OCI-M2 (cell line): Measurements from ENCODE around the gene LAMTOR5.
"Not testable (repeated sequence)": the region's sequence is repeated elsewhere in the genome, so short reads cannot be mapped to it uniquely, and the experiment has no call there.

Experiments used
- DNase-seq: peaks from one replicate; lab custom pipeline; 2025; ENCODE audit not compliant: unreplicated experiment; lab: John Stamatoyannopoulos, UW

Gene LAMTOR5

DNA sequence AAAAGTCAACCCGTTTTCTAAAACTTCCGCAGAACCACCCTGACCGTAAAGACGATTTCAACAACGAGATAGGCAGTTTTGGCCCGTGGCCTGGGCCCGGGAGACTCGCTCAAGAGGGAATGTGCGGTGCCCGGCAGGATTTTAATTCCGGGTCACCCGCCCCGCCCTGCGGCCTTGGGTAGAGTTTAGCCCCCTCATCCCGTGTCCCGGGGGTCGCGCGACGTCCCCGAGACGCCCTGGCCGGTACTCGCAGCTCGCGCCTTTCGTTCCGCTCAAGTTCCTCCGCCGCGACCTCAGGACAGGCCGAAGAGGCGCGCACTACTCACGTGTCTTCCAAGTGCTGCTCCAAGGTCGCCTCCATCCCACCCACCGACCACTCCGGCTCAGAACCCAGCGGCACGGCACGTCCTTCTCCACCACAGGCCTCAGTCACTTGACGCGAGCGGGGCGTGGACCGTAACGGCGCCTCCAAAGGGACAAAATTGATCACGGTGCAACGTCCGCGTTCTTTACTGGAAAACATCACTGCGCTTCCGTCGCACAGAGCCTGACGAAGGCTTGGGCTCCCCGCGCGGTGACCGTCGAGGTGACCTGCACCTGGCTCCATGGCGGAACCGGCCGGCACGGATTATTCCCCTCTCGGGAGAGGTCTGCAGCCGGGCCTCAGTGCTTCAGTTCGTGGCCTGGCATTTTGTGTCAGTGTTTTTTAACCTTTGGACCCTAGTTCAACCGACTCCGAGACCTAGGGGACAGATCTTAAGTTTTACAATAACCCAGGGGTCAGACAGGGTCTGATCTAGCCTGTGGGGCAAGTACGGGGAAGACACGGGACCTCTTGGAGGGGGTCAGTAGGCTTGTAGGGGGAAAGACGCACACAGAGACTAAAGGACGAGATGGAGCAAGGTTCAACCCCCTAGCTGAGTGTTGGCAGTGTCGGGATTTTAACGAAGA is at the start of gene LAMTOR5:
TSS of gene LAMTOR5 (minus strand) at position 435 of the 951 bp plus-strand sequence. CDS start at position 361, 74 bp downstream.
- peak; percentile 33 for DNase-seq

DNA sequence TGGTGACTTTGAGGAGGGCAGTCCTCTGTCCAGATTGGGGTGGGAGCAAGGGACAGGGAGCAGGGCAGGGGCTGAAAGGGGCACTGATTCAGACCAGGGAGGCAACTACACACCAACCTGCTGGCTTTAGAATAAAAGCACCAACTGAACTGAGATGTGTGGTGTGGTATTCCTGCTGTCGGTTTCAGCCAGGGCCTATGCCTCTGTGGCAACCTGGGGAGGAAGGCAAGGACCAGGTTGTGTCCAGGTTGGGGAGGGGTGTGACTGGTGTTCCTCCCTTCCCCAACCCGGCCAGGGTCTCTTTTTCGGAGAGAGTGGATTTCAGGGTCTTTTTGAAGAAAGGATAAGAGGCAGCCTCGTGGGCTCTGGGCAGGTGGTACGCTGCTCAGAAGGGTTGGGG is 49.7 kb upstream of the LAMTOR5 start:
- DNase-seq, result no peak

DNA sequence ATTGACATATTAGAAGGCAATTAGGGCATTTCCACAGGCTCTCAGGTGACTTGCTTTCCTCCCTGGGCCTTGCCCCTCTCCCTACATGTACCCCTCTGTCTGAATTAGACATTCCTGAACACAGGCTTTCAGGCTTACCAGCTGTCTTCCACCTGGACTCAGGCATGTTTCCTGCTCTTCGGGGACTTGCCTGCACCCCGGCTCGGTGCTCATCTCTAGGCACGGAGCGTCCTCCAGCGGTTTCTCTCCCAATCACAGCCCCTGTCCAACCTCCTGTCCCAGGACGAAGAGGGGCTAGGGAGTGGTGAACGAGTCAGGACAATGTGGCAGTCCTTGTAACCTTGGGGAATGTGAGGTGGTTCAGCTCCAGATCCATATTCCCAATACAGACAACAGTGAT is 47.7 kb upstream of the LAMTOR5 start:
- DNase-seq, result no peak

DNA sequence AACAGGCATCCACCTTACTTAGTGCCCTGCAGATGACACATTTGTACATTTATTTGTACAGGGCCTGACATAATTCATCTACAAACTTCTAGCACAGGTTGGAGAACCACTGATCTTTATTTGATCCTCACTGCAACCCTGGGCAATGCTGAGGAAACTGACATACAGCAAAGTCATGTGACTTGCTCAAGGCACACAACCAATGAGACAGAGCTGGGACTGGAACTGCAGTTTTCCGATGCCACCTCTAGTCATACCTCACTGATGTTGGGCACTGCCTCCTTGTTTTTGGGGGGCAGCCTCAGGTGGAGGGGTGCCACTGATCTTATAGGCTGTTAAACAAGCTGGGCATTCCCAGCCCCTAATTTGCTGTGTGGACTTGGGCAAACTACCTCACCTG is 46.8 kb upstream of the LAMTOR5 start:
- no peak for DNase-seq

DNA sequence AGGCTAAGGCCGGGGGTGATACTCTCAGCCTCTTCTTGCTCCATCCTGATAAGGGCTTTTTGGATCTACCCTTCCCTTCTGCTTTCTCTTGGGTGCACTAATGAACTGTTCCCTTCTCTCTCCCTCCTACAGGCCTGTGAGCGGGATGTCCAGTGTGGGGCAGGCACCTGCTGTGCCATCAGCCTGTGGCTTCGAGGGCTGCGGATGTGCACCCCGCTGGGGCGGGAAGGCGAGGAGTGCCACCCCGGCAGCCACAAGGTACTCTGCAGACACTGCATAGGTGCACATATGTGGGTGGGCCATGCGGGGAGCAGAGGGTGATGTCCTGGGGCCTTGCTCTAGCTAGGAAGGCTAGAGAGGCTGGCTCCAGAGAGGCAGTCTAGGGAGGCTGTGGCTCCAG is 46.3 kb upstream of the LAMTOR5 start:
- DNase-seq, result no peak

DNA sequence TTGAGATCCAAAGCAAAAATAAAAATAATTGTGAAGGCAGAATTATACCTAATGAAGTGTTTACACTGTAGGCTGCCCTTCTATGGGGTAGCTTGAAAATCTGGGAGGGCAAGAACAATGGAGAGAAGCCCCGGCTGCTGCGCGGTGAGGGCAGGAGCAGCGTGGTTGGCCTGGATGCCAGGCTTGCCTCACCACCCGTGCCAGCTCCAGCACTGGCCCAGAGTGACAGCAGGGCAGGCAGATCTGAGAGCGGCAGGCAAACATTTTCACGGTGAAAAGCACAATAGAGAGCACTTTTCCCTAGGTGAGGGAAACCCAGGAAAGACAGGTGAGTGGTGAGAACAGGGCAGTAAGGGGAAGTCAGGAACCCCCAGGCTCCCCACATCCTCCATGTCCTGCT is 44.8 kb upstream of the LAMTOR5 start:
- DNase-seq, result no peak

DNA sequence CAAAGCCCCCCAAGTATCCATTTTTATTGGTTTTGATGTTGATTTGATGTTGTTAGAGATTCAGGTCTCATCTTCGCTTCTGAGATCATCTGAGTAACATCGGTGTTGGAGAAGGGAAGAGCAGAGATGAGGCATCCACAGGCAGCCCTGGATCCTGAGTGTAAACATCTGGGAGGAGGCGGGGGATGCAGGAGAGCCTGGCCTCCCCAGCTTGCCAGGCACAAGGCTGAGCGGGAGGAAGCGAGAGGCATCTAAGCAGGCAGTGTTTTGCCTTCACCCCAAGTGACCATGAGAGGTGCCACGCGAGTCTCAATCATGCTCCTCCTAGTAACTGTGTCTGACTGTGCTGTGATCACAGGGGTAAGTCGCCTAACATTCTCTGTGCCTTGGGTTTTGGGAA is 43.4 kb upstream of the LAMTOR5 start, which contains the start of gene PROK1:
TSS of gene PROK1 (plus strand) at position 221 of the 400 bp plus-strand sequence. CDS start at position 289, 68 bp downstream.
- no peak for DNase-seq

DNA sequence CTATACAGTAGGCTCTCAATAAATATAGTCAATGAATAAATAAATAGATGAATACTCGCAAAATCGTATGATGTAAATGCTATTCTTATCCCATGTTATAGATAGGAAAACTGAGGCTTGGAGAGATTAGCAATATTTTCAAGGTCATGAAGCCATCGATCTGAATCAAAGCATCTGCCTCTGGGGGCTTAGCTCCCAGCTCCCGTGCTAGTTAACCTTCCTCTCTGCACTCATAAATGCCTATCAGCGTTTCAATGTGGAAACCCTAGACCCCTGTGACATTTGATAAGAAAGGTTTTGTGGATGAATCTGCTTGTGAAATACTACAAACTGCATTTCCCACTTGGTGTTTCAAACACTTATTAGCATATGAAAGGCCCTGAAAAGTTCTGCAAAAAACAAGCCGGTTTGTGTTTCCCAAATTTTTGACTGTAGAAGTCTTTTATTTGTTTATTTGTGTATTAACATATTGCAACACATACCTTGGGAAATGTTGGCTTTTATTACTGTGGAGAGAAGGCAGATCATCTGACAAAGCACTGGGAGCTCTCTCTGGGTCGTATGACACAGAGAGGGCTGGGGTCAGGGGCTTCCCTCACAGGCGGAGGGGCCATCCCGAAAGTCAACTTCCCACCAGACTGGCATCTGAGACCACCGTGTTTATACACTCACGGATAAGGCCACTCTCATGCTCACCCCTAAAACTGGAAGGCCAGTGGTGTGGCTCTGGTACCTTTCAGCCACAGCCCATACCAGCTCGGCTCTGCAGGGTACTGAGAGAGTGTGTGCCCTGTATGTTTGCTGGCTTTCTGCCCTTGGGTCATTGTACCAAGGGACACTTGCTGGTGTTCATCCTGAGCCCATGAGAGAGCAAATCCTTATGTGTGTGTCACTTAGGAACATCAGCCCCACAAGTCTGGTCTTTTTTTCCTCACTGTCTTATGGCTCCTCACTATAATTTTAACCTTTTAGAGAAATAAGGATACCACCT is 42.5 kb upstream of the LAMTOR5 start:
- no peak for DNase-seq

DNA sequence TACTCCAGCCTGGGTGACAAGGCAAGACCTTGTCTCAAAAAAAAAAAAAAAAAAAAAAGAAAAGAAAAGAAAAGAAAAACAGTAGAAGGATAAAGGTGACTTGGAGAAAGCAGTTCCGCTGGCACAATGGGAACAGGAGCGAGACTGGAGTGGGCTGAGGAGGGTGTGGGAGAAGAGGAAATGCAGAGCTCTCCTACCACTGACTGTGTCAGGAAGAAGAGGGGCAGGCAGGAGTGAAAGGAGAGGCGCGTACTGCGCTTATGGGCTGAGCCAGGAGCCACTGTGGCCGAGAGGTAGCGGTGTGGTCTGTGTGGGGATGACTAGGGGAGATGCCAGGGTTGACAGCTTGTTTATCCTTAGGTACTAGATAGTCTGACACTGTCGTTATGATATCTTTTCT is 37.1 kb upstream of the LAMTOR5 start:
- no peak for DNase-seq

DNA sequence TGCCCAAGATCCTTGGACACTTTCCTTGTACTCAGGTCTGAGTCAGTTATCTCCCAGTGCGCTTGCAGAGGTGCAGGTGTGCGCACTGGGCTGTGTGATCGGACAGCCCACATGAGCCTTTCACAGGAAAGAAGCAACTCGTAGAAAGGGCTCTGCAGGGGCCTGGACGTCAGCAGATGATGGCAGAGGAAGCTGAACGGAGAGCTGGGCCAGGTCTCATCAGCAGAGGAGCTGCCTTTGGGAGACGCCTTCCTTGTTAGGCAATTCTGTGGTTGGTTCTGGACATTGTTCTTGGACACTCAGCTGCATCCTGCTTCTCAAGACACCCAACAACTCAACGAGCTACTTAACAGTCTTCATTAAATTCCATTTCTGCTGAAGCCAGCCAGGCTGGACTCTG is 36.0 kb upstream of the LAMTOR5 start:
- no peak for DNase-seq

DNA sequence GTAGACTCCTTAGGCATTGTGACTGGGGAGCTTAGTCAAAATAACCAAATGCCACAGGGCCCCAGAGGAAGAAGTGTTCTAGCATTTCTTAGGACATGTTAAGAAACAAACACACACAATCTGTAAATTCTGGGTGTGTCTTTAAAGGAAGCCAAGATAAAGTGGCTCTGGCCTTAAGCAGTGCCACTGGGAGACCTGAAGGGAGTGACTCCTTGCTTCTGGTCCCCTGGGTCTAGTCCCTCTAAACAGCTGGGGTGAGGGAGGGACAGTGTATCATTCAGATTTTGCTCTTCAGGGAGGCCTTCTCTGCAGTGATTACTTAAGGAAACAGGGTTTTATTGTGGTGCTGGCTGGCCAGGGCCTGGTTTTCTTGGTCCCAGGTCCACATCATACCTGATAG is 34.4 kb upstream of the LAMTOR5 start:
- no peak for DNase-seq

DNA sequence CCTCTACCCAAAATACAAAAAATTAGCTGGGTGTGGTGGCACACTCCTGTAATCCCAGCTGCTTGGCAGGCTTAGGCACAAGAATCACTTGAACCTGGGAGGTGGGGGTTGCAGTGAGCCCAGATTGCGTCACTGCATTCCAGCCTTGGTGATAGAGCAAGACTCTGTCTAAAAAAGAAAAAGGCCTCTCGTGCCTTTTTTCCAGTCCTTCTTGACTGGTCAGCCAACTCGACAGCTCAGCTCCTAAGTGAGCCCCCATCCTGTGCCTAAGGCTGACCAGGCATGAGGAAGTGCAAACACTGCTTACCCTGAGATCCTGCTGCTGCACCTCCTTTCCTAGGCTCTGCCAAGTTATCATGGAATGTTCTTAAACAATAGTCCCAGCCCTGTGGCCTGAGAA is 33.4 kb upstream of the LAMTOR5 start:
- DNase-seq, result no peak

DNA sequence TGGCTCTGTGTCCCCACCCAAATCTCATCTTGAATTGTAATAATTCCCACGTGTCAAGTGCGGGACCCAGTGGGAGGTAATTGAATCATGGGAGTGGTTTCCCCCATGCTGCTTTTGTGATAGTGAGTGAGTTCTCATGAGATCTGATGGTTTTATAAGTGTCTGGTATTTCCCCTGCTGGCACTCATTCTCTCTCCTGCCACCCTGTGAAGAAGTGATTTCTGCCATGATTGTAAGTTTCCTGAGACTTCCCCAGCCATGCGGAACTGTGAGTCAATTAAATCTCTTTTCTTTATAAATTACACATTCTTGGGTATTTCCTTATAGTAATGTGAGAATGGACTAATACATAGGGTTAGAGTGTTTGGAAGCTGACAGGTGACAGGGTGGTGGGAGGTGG is 32.4 kb upstream of the LAMTOR5 start:
- DNase-seq, result not testable (repeated sequence)

DNA sequence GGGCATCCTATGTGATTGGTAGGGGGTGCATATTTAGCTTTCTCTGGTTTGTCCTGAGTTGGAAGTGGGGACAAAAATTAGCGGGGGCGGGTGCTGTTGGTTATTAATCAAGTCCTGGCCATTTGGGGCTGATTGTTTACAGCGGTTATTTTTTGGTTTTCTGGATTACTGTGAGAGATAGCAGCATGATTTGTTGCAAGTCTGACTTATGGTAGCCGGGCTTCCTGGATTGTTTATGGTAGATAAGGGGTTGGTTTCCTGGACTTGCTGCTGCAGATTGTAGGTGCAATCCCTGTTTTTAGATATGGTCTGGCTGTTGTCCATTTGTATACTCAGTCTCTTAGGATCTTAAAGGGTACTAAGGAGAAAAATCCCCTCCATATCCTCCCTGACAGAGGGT is 31.4 kb upstream of the LAMTOR5 start:
- DNase-seq, result no peak

DNA sequence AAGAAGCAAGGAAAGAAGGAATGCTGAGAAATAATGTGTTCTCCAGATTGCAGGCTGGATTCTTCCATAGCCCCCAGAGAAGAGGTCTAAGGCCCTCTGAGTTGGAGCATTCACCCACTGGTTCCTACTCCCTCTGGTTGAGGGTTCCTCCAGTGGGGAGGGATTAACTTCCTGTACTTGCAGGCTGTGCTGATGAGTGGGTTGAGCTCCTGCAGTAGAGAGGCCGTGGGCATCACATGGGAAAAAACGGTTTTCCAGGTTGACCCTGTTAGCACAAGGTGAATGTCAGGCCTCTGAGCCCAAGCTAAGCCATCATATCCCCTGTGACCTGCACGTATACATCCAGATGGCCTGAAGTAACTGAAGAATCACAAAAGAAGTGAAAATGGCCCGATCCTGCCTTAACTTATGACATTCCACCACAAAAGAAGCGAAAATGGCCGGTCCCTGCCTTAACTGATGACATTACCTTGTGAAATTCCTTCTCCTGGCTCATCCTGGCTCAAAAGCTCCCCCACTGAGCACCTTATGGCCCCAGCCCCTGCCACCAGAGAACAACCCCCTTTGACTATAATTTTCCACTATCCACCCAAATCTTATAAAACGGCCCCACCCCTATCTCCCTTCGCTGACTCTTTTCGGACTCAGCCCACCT is 30.3 kb upstream of the LAMTOR5 start:
- not testable (repeated sequence) for DNase-seq

DNA sequence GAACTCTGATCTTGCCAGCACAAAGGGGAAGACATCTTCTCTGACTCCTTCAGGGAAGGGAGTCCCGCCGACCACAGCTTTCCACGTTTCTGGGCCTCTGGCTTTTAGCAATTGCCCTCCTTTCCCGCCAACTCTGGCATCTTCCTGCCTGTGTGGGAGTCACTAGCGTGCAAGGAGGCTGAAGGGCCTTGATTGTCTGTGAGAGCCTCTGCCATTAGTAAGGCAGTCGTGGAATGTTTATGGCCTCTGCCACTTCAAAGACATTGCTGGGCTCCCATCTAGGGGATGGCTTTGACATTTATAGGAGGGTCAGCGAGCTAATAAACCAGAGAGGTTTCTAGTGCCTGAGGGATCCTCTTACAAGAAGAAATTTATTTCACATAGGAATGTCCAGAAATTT is 29.1 kb upstream of the LAMTOR5 start:
- DNase-seq, result no peak

DNA sequence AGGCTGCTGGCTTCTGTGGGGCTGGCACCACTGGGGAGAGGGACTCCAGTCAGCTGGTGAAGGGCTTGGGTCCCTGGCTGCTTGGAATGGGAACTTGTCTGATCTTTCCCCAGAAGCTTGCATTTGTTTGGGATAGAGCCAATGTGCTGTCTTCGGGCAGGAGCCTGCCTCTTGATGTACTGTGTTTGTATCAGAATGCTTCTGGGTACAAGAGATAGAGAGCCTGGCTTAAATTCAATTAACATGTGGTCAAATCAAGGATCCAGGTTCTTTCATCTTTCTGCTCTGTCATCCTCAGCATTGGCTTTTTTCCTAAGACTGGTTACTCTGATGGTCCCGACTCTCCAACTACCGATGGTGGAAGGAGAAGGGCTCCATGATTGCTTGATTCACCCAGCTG is 27.5 kb upstream of the LAMTOR5 start:
- DNase-seq, result no peak

DNA sequence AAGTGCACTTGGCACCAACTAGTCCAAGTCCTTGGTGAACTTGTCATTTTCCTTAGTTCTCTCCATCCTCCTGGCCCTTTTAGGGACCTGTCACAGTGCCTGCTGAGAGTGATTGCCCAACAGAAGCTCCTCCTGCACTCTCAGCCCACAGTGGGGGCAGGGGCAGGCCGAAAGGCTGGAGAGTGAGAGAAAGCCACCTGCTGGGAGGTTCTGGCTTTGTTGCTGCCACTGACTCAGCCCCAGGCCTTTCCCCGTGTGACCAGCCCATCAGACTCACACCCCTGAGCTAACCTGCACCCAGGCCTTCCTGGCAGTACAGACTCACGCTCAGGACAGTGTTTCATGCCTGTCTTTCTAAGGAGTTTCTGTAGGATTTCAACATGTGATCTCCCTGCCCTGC is 26.3 kb upstream of the LAMTOR5 start:
- no peak for DNase-seq

DNA sequence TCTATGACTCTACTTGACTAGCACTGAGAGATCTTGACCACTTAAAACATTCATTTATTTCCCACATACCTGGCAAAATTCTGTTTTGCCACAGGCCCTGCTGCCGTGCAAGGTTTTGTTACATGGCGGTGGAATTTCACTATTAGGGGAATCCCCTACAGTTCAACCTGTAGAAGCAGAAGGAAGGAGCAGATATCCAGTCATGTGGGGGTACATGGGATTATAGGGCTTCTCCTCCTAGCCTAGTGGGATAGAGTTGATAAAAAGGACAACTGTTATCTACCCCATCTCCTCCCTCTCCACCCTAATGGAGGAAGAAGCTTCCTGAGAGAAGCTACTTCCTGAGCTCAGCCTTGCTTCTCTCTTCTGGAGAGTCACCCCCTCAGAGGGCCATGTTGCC is 25.7 kb upstream of the LAMTOR5 start:
- no peak for DNase-seq

DNA sequence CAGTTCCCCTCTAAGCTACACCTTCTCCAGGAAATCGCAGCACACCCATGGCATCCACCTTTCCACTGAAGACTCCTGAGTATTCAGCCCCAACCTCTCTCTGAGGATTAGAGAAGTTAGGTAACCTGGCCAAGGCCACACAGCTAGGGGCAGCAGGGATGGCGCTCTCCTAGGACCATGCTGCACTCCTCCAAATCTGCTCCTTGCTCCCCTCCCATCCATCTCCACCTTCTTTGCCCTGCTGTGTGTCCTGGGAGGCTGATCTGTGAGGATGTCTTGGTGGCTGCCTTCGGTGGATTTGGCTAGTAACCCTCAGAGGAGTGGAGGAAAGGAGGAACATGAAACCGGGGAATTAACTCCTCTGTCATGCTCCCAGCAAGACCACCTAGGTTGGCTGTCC is 23.4 kb upstream of the LAMTOR5 start:
- no peak for DNase-seq

DNA sequence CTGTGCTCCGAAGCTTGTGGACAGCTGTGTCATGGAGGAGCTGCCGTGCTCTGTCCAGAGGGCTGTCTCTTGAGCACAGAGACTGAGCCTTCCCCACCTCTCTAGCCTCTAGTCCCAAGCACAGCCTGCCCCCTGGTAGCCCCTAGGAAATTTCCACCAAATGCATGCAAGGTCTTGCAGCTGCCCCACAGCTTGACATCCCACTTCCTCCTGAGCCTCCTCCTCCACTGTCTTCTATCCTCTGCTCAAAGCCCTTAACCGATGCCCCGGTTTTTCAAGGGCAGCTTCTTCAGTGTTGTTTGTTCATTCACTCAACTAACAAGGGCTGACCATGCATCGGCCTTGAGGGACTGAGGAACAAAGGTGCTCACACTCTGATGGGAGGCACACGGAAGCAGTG is 22.9 kb upstream of the LAMTOR5 start:
- DNase-seq, result no peak
